PC-3 (cell line): ENCODE results near the gene TMEM106B. TPM values are rescaled to one million over a fixed set of nuclear protein-coding genes. Genes with fewer than 3 reads are reported as not detected.

Experiments used
- ATAC-seq: fragments of 200-7000 bp; cut with Tn5 transposase; 2 replicates; pipeline ENCODE4 v1.9.1; 2020; ENCODE audit warnings: mild to moderate bottlenecking, moderate library complexity
- BruUV-seq: library from RNA; stranded (reverse); fragments of 400-500 nt; replicated peaks from 2 replicates; lab custom pipeline; 2021; lab: Mats Ljungman, UMichigan
- CTCF ChIA-PET: fragments of 300-600 bp; sonication (Branson Sonifier 250); formaldehyde crosslinking; loops from one replicate; lab custom pipeline; 2022; ENCODE audit warnings: antibody characterized with exemption; lab: Charles Lee
- POLR2A ChIA-PET: fragments of 300-600 bp; sonication (Branson Sonifier 250); formaldehyde crosslinking; loops from one replicate; lab custom pipeline; 2022; ENCODE audit warnings: antibody characterized with exemption; ENCODE audit not compliant: unreplicated experiment; lab: Charles Lee
- DNase-seq: peaks from one replicate; pipeline ENCODE4 v3.0.0-alpha.2; 2015
- H2AFZ ChIP-seq: fragments of 300-600 bp; sonication (generic); 2 replicates; pipeline ENCODE4 v1.6.0; 2016; ENCODE audit warnings: antibody characterized with exemption, low read length
- H3F3A ChIP-seq: fragments of 300-600 bp; sonication (generic); one replicate; pipeline ENCODE4 v1.6.0; 2017; ENCODE audit warnings: antibody characterized with exemption, low read length, control low read depth, mild to moderate bottlenecking; ENCODE audit not compliant: unreplicated experiment
- H3K27ac ChIP-seq: fragments of 300-600 bp; sonication (generic); 2 replicates; pipeline ENCODE4 v1.5.1; 2016; ENCODE audit warnings: mild to moderate bottlenecking, low read length
- H3K27me3 ChIP-seq: fragments of 300-600 bp; sonication (generic); 2 replicates; pipeline ENCODE4 v1.6.1; 2016; ENCODE audit warnings: low read length, mixed read lengths
- H3K36me3 ChIP-seq: fragments of 300-600 bp; sonication (generic); 2 replicates; pipeline ENCODE4 v1.6.1; 2016; ENCODE audit warnings: low read depth, mixed run types, low read length, mixed read lengths
- H3K4me1 ChIP-seq: fragments of 300-600 bp; sonication (generic); 2 replicates; pipeline ENCODE4 v1.5.1; 2016; ENCODE audit warnings: low read length; ENCODE audit not compliant: insufficient read depth
- H3K4me2 ChIP-seq: fragments of 300-600 bp; sonication (generic); 2 replicates; pipeline ENCODE4 v1.6.0; 2016; ENCODE audit warnings: low read length
- H3K4me3 ChIP-seq: fragments of 300-600 bp; sonication (generic); 2 replicates; pipeline ENCODE4 v1.5.1; 2016; ENCODE audit warnings: mild to moderate bottlenecking, low read length, mixed read lengths
- H3K79me2 ChIP-seq: fragments of 300-600 bp; sonication (generic); 2 replicates; pipeline ENCODE4 v1.6.1; 2017; ENCODE audit warnings: low read length, mixed read lengths
- H3K9ac ChIP-seq: fragments of 300-600 bp; sonication (generic); 2 replicates; pipeline ENCODE4 v1.6.0; 2016; ENCODE audit warnings: mild to moderate bottlenecking, low read length
- H3K9me2 ChIP-seq: fragments of 300-600 bp; sonication (generic); replicated peaks from 2 replicates; pipeline ENCODE4 v1.6.1; 2016; ENCODE audit warnings: mixed run types, low read length, mixed read lengths
- H3K9me3 ChIP-seq: fragments of 300-600 bp; sonication (generic); 2 replicates; pipeline ENCODE4 v1.6.1; 2016; ENCODE audit warnings: low read length, mixed read lengths
- H4K20me1 ChIP-seq: fragments of 300-600 bp; sonication (generic); 2 replicates; pipeline ENCODE4 v1.6.1; 2016; ENCODE audit warnings: low read length, mixed read lengths
- CTCF ChIP-seq: fragments of 300-600 bp; sonication (generic); conservative IDR thresholded peaks from 2 replicates; pipeline ENCODE4 v1.5.1; 2017; ENCODE audit warnings: antibody characterized with exemption, low read depth, mild to moderate bottlenecking, low read length
- EZH2 ChIP-seq: fragments of 300-600 bp; sonication (generic); IDR thresholded peaks from one replicate; pipeline ENCODE4 v1.6.1; 2017; ENCODE audit warnings: antibody characterized with exemption, mild to moderate bottlenecking, low read length; ENCODE audit not compliant: unreplicated experiment
- EZH2phosphoT487 ChIP-seq: fragments of 300-600 bp; sonication (generic); IDR thresholded peaks from 2 replicates; pipeline ENCODE4 v1.6.1; 2018; ENCODE audit warnings: mild to moderate bottlenecking, antibody characterized with exemption, low read length, borderline replicate concordance
- intact Hi-C: fragments of 100-400 bp; cut with micrococcal nuclease; formaldehyde crosslinking; loops from 2 replicates; pipeline ENCODE4 v1.9.0; 2023
- total RNA-seq: library from RNA; depleted of rRNA; stranded (reverse); fragments of >200 nt; gene quantifications from 2 replicates; pipeline ENCODE4 v1.2.3, GENCODE V29; 2014

Gene TMEM106B
- total RNA-seq, 1 experiment from 2014 or later: 41.6 TPM

DNA sequence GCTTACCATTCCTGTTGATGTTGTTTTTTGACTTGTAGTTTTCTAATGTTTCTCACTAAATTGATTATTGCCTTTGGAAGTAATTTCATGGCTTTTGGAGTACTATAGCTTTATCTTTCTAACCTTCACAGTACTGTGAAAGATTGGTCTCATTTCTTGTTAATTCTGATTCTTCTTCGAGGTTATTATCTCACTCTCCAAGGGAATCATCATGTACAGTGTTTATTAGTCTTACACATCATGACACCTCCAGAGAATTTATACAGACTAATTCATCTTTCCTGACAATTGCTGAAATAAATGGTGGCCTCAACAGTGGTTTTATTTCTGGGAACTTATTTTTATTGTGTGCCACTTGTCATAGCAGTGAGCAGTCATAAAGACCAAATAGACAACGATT is 37.4 kb upstream of the TMEM106B start:
- Histone ChIP-seq H3F3A (no peaks in the 10 kb centered on the region), H4K20me1 (no peaks in the 10 kb centered on the region), H3K9ac (no peak overlapping the region), H3K27me3 (no peaks in the 10 kb centered on the region), H3K4me2 (no peak overlapping the region), H3K4me1 (peaks cover 22% of the 10 kb centered on the region), H3K27ac (no peak overlapping the region), H3K4me3 (no peak overlapping the region), H3K79me2 (no peaks in the 10 kb centered on the region), H3K9me3 (no peaks in the 10 kb centered on the region), H3K9me2 (no peaks in the 10 kb centered on the region), H2AFZ (no peak overlapping the region), H3K36me3 (no peaks in the 10 kb centered on the region)
- no peak for DNase-seq
- CTCF ChIA-PET: interaction anchor here (0.6 kb wide), 2 partner anchors 263 to 765 kb away, joined by 3 read pairs; no protein-coding TSS in a partner anchor
- intact Hi-C loops: no loop called here
- no peak for ATAC-seq
- no peak for TF ChIP-seq CTCF
- TF ChIP-seq EZH2: no peak
- TF ChIP-seq EZH2phosphoT487: no peak
- POLR2A ChIA-PET: no interaction called here
- no TSS peak for BruUV-seq

DNA sequence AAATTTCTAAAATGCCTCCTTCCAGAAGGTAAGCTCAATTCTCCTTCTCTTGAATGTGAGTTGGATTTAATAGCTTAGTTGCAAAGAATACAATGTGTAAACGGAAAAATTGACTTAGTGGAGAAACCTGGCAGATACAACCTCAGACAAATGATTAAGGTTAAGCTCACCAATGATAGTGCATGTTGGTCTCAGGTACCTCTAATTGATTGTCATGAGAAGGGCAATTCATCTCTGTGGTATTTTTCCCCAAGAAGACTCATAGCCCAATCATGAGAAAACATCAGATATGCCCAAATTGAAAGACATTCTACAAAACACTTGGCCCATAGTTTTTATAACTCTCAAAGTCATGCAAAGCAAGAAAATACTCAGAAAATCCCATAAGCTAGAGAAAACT is 36.2 kb upstream of the TMEM106B start:
- Histone ChIP-seq H3K4me1 (peaks cover 22% of the 10 kb centered on the region), H3K4me3 (no peak overlapping the region), H4K20me1 (no peaks in the 10 kb centered on the region), H3K27me3 (no peaks in the 10 kb centered on the region), H3F3A (no peaks in the 10 kb centered on the region), H3K36me3 (no peaks in the 10 kb centered on the region), H3K9me3 (no peaks in the 10 kb centered on the region), H3K79me2 (no peaks in the 10 kb centered on the region), H2AFZ (no peak overlapping the region), H3K9ac (0 out of 2 replicates have a peak overlapping the region, but pooled peaks have one; percentile 21), H3K4me2 (peak overlapping the region; percentile 3; the same call in 1 of the 2 replicates), H3K27ac (peak overlapping the region; percentile 53), H3K9me2 (no peaks in the 10 kb centered on the region)
- DNase-seq (peak; percentile 73), ATAC-seq (peak; percentile 64)
- TF ChIP-seq CTCF (no peak), EZH2 (no peak), EZH2phosphoT487 (no peak)
- CTCF ChIA-PET: no interaction called here
- POLR2A ChIA-PET: no interaction called here
- no TSS peak for BruUV-seq
- intact Hi-C loops: no loop called here

GRCh38 chr7:12178317-12178716 is 32.8 kb upstream of the TMEM106B start:
- H3K9me2 ChIP-seq: no peaks in the 10 kb centered on the region
- ATAC-seq: no peak
- H3K9ac ChIP-seq: no peak overlapping the region
- no peak overlapping the region for H3K4me3 ChIP-seq
- no peaks in the 10 kb centered on the region for H3K36me3 ChIP-seq
- no peaks in the 10 kb centered on the region for H3K9me3 ChIP-seq
- ChIA-PET CTCF (no interaction called here), POLR2A (no interaction called here)
- H3K4me1 ChIP-seq: peaks cover 13% of the 10 kb centered on the region
- TF ChIP-seq CTCF (no peak), EZH2phosphoT487 (no peak), EZH2 (no peak)
- H3K4me2 ChIP-seq: no peak overlapping the region
- no TSS peak for BruUV-seq
- DNase-seq: no peak
- no peaks in the 10 kb centered on the region for H3K27me3 ChIP-seq
- H2AFZ ChIP-seq: no peak overlapping the region
- H3F3A ChIP-seq: no peaks in the 10 kb centered on the region
- intact Hi-C loops: no loop called here
- H3K27ac ChIP-seq: no peak overlapping the region
- no peaks in the 10 kb centered on the region for H3K79me2 ChIP-seq
- H4K20me1 ChIP-seq: no peaks in the 10 kb centered on the region
